ENCODE measurements around the gene LHX6.

LHX6 gene

DNA sequence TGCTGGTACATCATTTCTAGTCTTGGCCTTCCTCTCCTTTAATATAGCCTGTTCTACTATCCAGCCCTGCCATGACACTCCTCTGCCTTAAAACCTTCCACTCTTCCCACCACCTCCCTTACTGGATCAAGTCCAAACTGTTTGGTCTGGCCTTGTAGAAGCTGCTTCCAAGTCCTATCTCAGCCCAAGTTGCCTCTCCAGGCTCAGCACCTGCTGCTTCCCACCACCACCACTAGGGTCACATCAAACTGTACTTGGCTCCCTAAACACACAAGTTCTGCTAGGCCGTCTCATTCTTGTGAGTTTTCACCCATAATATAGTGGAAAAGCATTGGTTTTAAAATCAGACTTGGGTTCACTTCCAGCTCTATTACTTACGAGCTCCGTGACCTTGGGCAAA, 70.6 kb downstream of the LHX6 start:
- no peak for DNase-seq (ENCODE audit: low read depth in 1 of 2, low spot score in 1 of 2)

DNA sequence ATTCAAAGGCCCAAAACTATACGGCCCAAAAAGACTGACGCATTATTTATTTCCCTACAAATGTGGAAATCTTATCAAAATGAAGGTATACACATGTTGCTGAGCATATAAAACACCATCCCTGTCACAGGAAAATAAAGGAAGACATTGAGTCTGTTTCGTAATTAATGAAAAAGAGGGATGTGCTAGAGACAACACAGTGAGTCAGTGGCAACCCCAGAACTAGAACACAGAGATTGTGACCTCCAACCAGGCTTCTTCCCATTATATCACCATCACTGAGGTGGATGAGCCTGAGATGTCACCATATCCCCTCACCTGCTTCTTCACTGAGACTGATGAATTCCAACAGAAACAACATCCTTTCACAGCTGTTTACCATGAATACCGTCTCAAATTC, 73.0 kb downstream of the LHX6 start:
- no peak for DNase-seq (ENCODE audit: low read depth in 1 of 2, low spot score in 1 of 2)

All from stimulated activated CD4-positive, alpha-beta T cell treated with anti-CD3 and anti-CD28 coated beads, Interleukin-15, amount 100 ng/mL, for 1 hour (primary cell).